ENCODE data around the gene KATNAL1.

The KATNAL1 gene

GRCh38 chr13:30345426-30346100 lies 38.2 kb upstream of the KATNAL1 start:
- WGBS (ENCODE audit: insufficient coverage, insufficient read length) = no CpG with 5 or more reads among the region's 1 CpG
- H3K4me3 ChIP-seq (ENCODE audit: low read length) = no peak overlapping the region
- DNase-seq (ENCODE audit: low read depth, low spot score) = no peak
- H3K27me3 ChIP-seq (ENCODE audit: control insufficient read depth, insufficient read depth, low read length) = no peaks in the 10 kb centered on the region
- H3K9me3 ChIP-seq (ENCODE audit: control insufficient read depth, insufficient read depth, low read length) = no peaks in the 10 kb centered on the region
- no peaks in the 10 kb centered on the region for H3K36me3 ChIP-seq (ENCODE audit: control insufficient read depth, insufficient read depth, low read length)
- H3K27ac ChIP-seq (ENCODE audit: low read length) = no peak overlapping the region
- no peaks in the 10 kb centered on the region for H3K4me1 ChIP-seq (ENCODE audit: control insufficient read depth, insufficient read depth, low read length)

GRCh38 chr13:30341815-30342570 lies 34.6 kb upstream of the KATNAL1 start:
- Histone ChIP-seq H3K9me3 (ENCODE audit: control insufficient read depth, insufficient read depth, low read length) (no peaks in the 10 kb centered on the region), H3K27me3 (ENCODE audit: control insufficient read depth, insufficient read depth, low read length) (no peaks in the 10 kb centered on the region), H3K27ac (ENCODE audit: low read length) (no peak overlapping the region), H3K4me1 (ENCODE audit: control insufficient read depth, insufficient read depth, low read length) (no peaks in the 10 kb centered on the region), H3K36me3 (ENCODE audit: control insufficient read depth, insufficient read depth, low read length) (no peaks in the 10 kb centered on the region), H3K4me3 (ENCODE audit: low read length) (no peak overlapping the region)
- no peak for DNase-seq (ENCODE audit: low read depth, low spot score)
- WGBS (ENCODE audit: insufficient coverage, insufficient read length) = no CpG with 5 or more reads among the region's 9 CpGs

GRCh38 chr13:30340331-30341250 lies 33.2 kb upstream of the KATNAL1 start:
- no CpG with 5 or more reads among the region's 10 CpGs for WGBS (ENCODE audit: insufficient coverage, insufficient read length)
- H3K27ac ChIP-seq (ENCODE audit: low read length) = no peak overlapping the region
- H3K4me1 ChIP-seq (ENCODE audit: control insufficient read depth, insufficient read depth, low read length) = no peaks in the 10 kb centered on the region

GRCh38 chr13:30339738-30340330 lies 32.5 kb upstream of the KATNAL1 start:
- H3K27ac ChIP-seq (ENCODE audit: low read length) = no peak overlapping the region
- no peak for DNase-seq (ENCODE audit: low read depth, low spot score)
- no peak overlapping the region for H3K4me3 ChIP-seq (ENCODE audit: low read length)
- no peaks in the 10 kb centered on the region for H3K4me1 ChIP-seq (ENCODE audit: control insufficient read depth, insufficient read depth, low read length)
- no CpG with 5 or more reads among the region's 12 CpGs for WGBS (ENCODE audit: insufficient coverage, insufficient read length)
- no peaks in the 10 kb centered on the region for H3K27me3 ChIP-seq (ENCODE audit: control insufficient read depth, insufficient read depth, low read length)
- H3K36me3 ChIP-seq (ENCODE audit: control insufficient read depth, insufficient read depth, low read length) = no peaks in the 10 kb centered on the region
- no peaks in the 10 kb centered on the region for H3K9me3 ChIP-seq (ENCODE audit: control insufficient read depth, insufficient read depth, low read length)

More at GRCh38 chr13:30340331-30341250, 33.2 kb upstream of the KATNAL1 start:
- no peak overlapping the region for H3K4me3 ChIP-seq (ENCODE audit: low read length)
- H3K36me3 ChIP-seq (ENCODE audit: control insufficient read depth, insufficient read depth, low read length) = no peaks in the 10 kb centered on the region
- no peaks in the 10 kb centered on the region for H3K9me3 ChIP-seq (ENCODE audit: control insufficient read depth, insufficient read depth, low read length)
- no peaks in the 10 kb centered on the region for H3K27me3 ChIP-seq (ENCODE audit: control insufficient read depth, insufficient read depth, low read length)
- no peak for DNase-seq (ENCODE audit: low read depth, low spot score)

- no peaks in the 10 kb centered on the region for H3K4me1 ChIP-seq (ENCODE audit: control insufficient read depth, insufficient read depth, low read length)
- H3K27me3 ChIP-seq (ENCODE audit: control insufficient read depth, insufficient read depth, low read length) = no peaks in the 10 kb centered on the region
- WGBS (ENCODE audit: insufficient coverage, insufficient read length) = no CpG with 5 or more reads among the region's 3 CpGs
- H3K27ac ChIP-seq (ENCODE audit: low read length) = no peak overlapping the region
- no peak overlapping the region for H3K4me3 ChIP-seq (ENCODE audit: low read length)
- no peaks in the 10 kb centered on the region for H3K9me3 ChIP-seq (ENCODE audit: control insufficient read depth, insufficient read depth, low read length)
- no peaks in the 10 kb centered on the region for H3K36me3 ChIP-seq (ENCODE audit: control insufficient read depth, insufficient read depth, low read length)
- no peak for DNase-seq (ENCODE audit: low read depth, low spot score)
These were observed 31.6 kb upstream of the KATNAL1 start for GRCh38 chr13:30338952-30339351.

- Histone ChIP-seq H3K9me3 (ENCODE audit: control insufficient read depth, insufficient read depth, low read length) (no peaks in the 10 kb centered on the region), H3K27ac (ENCODE audit: low read length) (no peak overlapping the region), H3K4me3 (ENCODE audit: low read length) (no peak overlapping the region), H3K36me3 (ENCODE audit: control insufficient read depth, insufficient read depth, low read length) (no peaks in the 10 kb centered on the region), H3K4me1 (ENCODE audit: control insufficient read depth, insufficient read depth, low read length) (no peaks in the 10 kb centered on the region; the same call in 1 of the 2 replicates), H3K27me3 (ENCODE audit: control insufficient read depth, insufficient read depth, low read length) (no peaks in the 10 kb centered on the region)
- WGBS (ENCODE audit: insufficient coverage, insufficient read length) = no CpG with 5 or more reads among the region's 6 CpGs
- no peak for DNase-seq (ENCODE audit: low read depth, low spot score)
These were observed 31.0 kb upstream of the KATNAL1 start for GRCh38 chr13:30338331-30338851.

GRCh38 chr13:30337061-30337610 lies 29.8 kb upstream of the KATNAL1 start:
- H3K36me3 ChIP-seq (ENCODE audit: control insufficient read depth, insufficient read depth, low read length) = no peaks in the 10 kb centered on the region
- no peak overlapping the region for H3K4me3 ChIP-seq (ENCODE audit: low read length)
- WGBS (ENCODE audit: insufficient coverage, insufficient read length) = no CpG with 5 or more reads among the region's 6 CpGs
- DNase-seq (ENCODE audit: low read depth, low spot score) = no peak
- H3K9me3 ChIP-seq (ENCODE audit: control insufficient read depth, insufficient read depth, low read length) = no peaks in the 10 kb centered on the region
- no peaks in the 10 kb centered on the region; the same call in 1 of the 2 replicates for H3K4me1 ChIP-seq (ENCODE audit: control insufficient read depth, insufficient read depth, low read length)
- H3K27me3 ChIP-seq (ENCODE audit: control insufficient read depth, insufficient read depth, low read length) = no peaks in the 10 kb centered on the region
- H3K27ac ChIP-seq (ENCODE audit: low read length) = no peak overlapping the region

- no CpG with 5 or more reads among the region's 13 CpGs for WGBS (ENCODE audit: insufficient coverage, insufficient read length)
- no peaks in the 10 kb centered on the region for H3K9me3 ChIP-seq (ENCODE audit: control insufficient read depth, insufficient read depth, low read length)
- no peaks in the 10 kb centered on the region for H3K36me3 ChIP-seq (ENCODE audit: control insufficient read depth, insufficient read depth, low read length)
- no peaks in the 10 kb centered on the region for H3K27me3 ChIP-seq (ENCODE audit: control insufficient read depth, insufficient read depth, low read length)
- no peak overlapping the region for H3K27ac ChIP-seq (ENCODE audit: low read length)
- H3K4me1 ChIP-seq (ENCODE audit: control insufficient read depth, insufficient read depth, low read length) = no peaks in the 10 kb centered on the region; the same call in 1 of the 2 replicates
- peak; percentile 31 for DNase-seq (ENCODE audit: low read depth, low spot score)
- no peak overlapping the region for H3K4me3 ChIP-seq (ENCODE audit: low read length)
These were observed 27.5 kb upstream of the KATNAL1 start for GRCh38 chr13:30334663-30335386.

GRCh38 chr13:30333616-30334015 lies 26.3 kb upstream of the KATNAL1 start:
- no CpG with 5 or more reads among the region's 3 CpGs for WGBS (ENCODE audit: insufficient coverage, insufficient read length)
- H3K9me3 ChIP-seq (ENCODE audit: control insufficient read depth, insufficient read depth, low read length) = no peaks in the 10 kb centered on the region
- DNase-seq (ENCODE audit: low read depth, low spot score) = no peak
- H3K4me1 ChIP-seq (ENCODE audit: control insufficient read depth, insufficient read depth, low read length) = no peaks in the 10 kb centered on the region; the same call in 1 of the 2 replicates
- H3K4me3 ChIP-seq (ENCODE audit: low read length) = no peak overlapping the region
- no peaks in the 10 kb centered on the region for H3K27me3 ChIP-seq (ENCODE audit: control insufficient read depth, insufficient read depth, low read length)
- no peak overlapping the region for H3K27ac ChIP-seq (ENCODE audit: low read length)
- H3K36me3 ChIP-seq (ENCODE audit: control insufficient read depth, insufficient read depth, low read length) = no peaks in the 10 kb centered on the region

Data from iPS DF 6.9 (cell line).